ENCODE measurements around the gene TBCA. TPM values are rescaled to one million over a fixed set of nuclear protein-coding genes. Genes with fewer than 3 reads are reported as not detected.

The TBCA gene
- polyA plus RNA-seq (ENCODE audit: insufficient read length in 12 of 12): 100 to 1,000 TPM in 11 of 12 donors, not detected in 1; 214 to 353 (median 268) TPM
- long read RNA-seq, donor 1, transcript TBCA-202 (4 exons, 683 nt): major isoform, 173 of 206 reads
- long read RNA-seq, donor 1, transcript TBCA-205 (3 exons, 717 nt): minor isoform, 6 of 206 reads
- long read RNA-seq, donor 1, transcript TBCA-201 (3 exons, 2,301 nt): minor isoform, 13 of 206 reads
- long read RNA-seq, donor 1, partial matches to known transcripts: 14 of 206 reads
- long read RNA-seq, donor 1, other reads (novel, unspliced or antisense): 0 of 206 reads
- long read RNA-seq, donor 2, transcript TBCA-202 (4 exons, 683 nt): major isoform, 245 of 304 reads
- long read RNA-seq, donor 2, transcript TBCA-205 (3 exons, 717 nt): minor isoform, 16 of 304 reads
- long read RNA-seq, donor 2, transcript TBCA-201 (3 exons, 2,301 nt): minor isoform, 16 of 304 reads
- long read RNA-seq, donor 2, partial matches to known transcripts: 11 of 304 reads
- long read RNA-seq, donor 2, other reads (novel, unspliced or antisense): 12 of 304 reads
- long read RNA-seq, donor 3, transcript TBCA-202 (4 exons, 683 nt): major isoform, 80 of 93 reads
- long read RNA-seq, donor 3, transcript TBCA-201 (3 exons, 2,301 nt): minor isoform, 5 of 93 reads
- long read RNA-seq, donor 3, transcript TBCA-205 (3 exons, 717 nt): minor isoform, 7 of 93 reads
- long read RNA-seq, donor 3, partial matches to known transcripts: 0 of 93 reads
- long read RNA-seq, donor 3, other reads (novel, unspliced or antisense): 0 of 93 reads
- long read RNA-seq, donor 4, transcript TBCA-202 (4 exons, 683 nt): major isoform, 87 of 104 reads
- long read RNA-seq, donor 4, transcript TBCA-205 (3 exons, 717 nt): minor isoform, 8 of 104 reads
- long read RNA-seq, donor 4, transcript TBCA-201 (3 exons, 2,301 nt): minor isoform, 9 of 104 reads
- long read RNA-seq, donor 4, partial matches to known transcripts: 0 of 104 reads
- long read RNA-seq, donor 4, other reads (novel, unspliced or antisense): 0 of 104 reads
- long read RNA-seq, donor 5, transcript TBCA-202 (4 exons, 683 nt): major isoform, 281 of 331 reads
- long read RNA-seq, donor 5, transcript TBCA-201 (3 exons, 2,301 nt): minor isoform, 20 of 331 reads
- long read RNA-seq, donor 5, transcript TBCA-205 (3 exons, 717 nt): minor isoform, 23 of 331 reads
- long read RNA-seq, donor 5, partial matches to known transcripts: 0 of 331 reads
- long read RNA-seq, donor 5, other reads (novel, unspliced or antisense): 6 of 331 reads
- long read RNA-seq, donor 6, transcript TBCA-202 (4 exons, 683 nt): major isoform, 117 of 127 reads
- long read RNA-seq, donor 6, transcript TBCA-205 (3 exons, 717 nt): minor isoform, 6 of 127 reads
- long read RNA-seq, donor 6, partial matches to known transcripts: 0 of 127 reads
- long read RNA-seq, donor 6, other reads (novel, unspliced or antisense): 0 of 127 reads
- long read RNA-seq, donor 7, transcript TBCA-202 (4 exons, 683 nt): major isoform, 98 of 110 reads
- long read RNA-seq, donor 7, transcript TBCA-205 (3 exons, 717 nt): minor isoform, 8 of 110 reads
- long read RNA-seq, donor 7, partial matches to known transcripts: 0 of 110 reads
- long read RNA-seq, donor 7, other reads (novel, unspliced or antisense): 0 of 110 reads
- long read RNA-seq, donor 8, transcript TBCA-201 (3 exons, 2,301 nt): minor isoform, 5 of 278 reads
- long read RNA-seq, donor 8, transcript TBCA-205 (3 exons, 717 nt): minor isoform, 9 of 278 reads
- long read RNA-seq, donor 8, transcript TBCA-202 (4 exons, 683 nt): major isoform, 249 of 278 reads
- long read RNA-seq, donor 8, partial matches to known transcripts: 7 of 278 reads
- long read RNA-seq, donor 8, other reads (novel, unspliced or antisense): 5 of 278 reads
- long read RNA-seq, donor 9, transcript TBCA-202 (4 exons, 683 nt): major isoform, 93 of 115 reads
- long read RNA-seq, donor 9, transcript TBCA-205 (3 exons, 717 nt): minor isoform, 12 of 115 reads
- long read RNA-seq, donor 9, transcript TBCA-201 (3 exons, 2,301 nt): minor isoform, 9 of 115 reads
- long read RNA-seq, donor 9, partial matches to known transcripts: 0 of 115 reads
- long read RNA-seq, donor 9, other reads (novel, unspliced or antisense): 0 of 115 reads
- long read RNA-seq, donor 10, transcript TBCA-201 (3 exons, 2,301 nt): minor isoform, 9 of 201 reads
- long read RNA-seq, donor 10, transcript TBCA-205 (3 exons, 717 nt): minor isoform, 14 of 201 reads
- long read RNA-seq, donor 10, transcript TBCA-202 (4 exons, 683 nt): major isoform, 168 of 201 reads
- long read RNA-seq, donor 10, partial matches to known transcripts: 0 of 201 reads
- long read RNA-seq, donor 10, other reads (novel, unspliced or antisense): 5 of 201 reads
- long read RNA-seq, donor 11, transcript TBCA-205 (3 exons, 717 nt): minor isoform, 21 of 346 reads
- long read RNA-seq, donor 11, transcript TBCA-201 (3 exons, 2,301 nt): minor isoform, 19 of 346 reads
- long read RNA-seq, donor 11, transcript TBCA-202 (4 exons, 683 nt): major isoform, 298 of 346 reads
- long read RNA-seq, donor 11, partial matches to known transcripts: 6 of 346 reads
- long read RNA-seq, donor 11, other reads (novel, unspliced or antisense): 0 of 346 reads

DNA sequence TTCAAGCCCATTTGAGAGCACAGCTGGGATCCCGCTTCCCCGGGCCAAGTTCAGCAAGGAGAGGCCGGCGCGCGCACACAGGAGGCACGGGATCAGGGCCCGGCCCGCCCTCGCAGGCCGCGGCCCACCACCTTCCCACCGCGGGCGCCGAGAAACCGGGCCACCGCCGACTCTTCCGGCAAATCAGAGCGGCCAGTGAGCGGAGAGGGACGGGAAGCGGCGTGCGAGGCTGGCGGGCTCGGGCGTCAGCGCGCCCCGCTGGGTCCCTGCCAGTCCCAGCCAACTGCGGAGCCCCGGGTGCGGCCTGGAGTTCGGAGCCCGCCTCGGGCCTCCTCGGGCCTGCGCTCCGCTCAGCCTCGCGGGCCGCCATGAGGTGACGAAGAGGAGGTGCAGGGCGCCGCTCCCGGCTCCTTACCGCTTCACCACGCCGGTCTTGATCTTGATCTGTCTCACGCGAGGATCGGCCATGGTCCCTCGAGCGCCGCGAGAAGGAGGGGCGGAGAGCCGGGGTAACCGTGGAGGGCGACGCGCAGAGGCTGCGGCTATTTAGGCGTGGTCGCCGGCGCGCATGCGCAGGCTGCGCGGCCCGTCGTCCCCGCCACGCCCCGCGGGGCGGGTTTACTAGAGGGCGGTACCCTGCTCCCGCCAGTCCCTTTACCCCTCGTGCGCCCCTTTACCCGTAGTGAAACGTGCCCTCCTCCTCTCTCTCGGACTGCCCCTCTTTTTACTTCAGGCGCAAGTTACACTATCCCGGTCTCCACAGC, at the start of gene TBCA:
TSS of gene TBCA (minus strand) at position 550 of the 764 bp plus-strand sequence. CDS start at position 468, 82 bp downstream.
- DNase-seq: peak; percentile 92

DNA sequence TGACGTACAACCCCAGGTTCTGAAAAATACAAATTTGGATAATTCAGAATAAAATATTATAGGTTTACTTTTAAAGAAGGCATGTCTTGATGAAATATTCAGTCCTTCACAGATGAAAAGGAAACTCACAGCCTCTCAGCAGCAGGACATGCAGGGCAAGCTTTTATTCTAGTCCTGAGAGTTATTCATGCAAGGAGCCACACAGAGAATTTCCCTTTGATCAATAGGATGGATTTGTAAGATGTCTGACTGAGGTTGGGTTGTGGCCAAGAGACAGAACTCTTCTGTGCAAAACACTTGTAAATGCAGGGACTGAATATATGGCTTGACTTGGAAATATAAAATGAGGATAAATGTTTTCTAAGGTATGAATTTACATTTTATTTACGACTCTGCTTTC, 48.8 kb upstream of the TBCA start:
- no peak for DNase-seq

DNA sequence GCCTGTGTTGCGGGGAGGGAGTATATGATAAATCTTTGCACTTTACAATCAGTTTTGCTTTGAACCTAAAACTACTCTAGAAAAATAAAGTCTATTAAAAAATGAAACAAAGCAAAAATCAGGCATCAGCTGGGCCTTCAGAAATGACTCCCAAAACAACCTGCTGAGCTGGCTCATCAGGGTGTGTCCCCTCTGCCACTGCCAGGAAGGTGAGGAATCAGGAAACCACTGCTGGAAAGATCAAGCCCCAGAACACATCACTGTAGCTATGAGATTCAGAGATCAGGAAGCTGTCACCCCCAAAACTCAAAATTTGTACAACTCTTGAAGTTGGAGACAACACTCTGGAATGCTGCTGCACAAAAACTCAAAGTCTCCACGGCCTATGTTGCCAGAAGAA, 40.5 kb upstream of the TBCA start:
- DNase-seq: no peak

DNA sequence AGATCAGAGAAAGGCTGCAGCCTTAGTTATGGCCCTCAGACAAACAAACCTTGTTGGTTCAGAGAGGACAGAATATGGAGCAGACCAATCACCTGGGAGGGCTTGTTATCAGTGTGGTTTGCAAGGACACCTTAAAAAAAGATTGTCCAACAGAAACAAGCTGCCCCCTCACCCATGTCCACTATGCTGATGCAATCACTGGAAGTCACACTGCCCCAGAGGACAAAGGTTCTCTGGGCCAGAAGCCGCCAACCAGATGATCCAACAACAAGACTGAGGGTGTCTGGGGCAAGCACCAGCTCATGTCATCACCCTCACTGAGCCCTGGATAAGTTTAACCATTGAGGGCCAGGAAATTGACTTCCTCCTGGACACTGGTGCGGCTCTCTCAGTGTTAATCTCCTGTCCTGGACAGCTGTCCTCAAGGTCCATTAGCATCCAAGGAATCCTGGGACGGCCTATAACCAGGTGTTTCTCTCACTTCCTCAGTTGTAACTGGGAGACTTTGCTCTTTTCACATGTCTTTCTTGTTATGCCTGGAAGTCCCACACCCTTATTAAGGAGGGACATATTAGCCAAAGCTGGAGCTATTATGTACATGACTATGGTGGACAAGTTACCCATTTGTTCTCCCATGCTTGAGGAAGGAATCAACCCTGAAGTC, 36.9 kb upstream of the TBCA start:
- no peak for DNase-seq

DNA sequence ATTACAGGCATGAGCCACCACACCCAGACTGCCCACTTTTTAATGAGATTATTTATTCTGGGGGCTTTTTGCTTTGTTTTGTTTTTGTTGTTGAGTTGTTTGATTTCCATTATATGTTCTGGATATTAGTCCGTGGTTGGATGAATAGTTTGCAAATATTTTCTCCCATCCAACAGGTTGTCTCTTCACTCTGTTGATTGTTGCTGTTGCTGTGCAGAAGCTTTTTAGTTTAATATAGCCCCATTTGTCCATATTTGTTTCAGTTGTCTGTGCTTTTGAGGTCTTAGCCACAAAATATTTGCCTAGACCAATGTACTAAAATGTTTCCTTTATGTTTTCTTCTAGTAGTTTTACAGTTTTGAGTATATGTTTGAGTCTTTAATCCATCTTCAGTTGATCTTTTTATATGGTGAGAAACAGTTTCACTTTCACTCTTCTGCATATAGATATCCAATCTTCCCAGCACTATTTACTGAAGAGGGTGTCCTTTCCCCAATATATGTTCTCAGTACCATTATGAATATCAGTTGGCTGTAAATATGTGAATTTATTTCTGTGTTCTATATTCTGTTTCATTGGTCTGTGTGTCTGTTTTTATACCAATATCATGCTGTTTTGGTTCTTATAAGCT, 30.2 kb upstream of the TBCA start:
- no peak for DNase-seq

- no peak for DNase-seq
These were observed 22.3 kb upstream of the TBCA start for GRCh38 chr5:77798456-77798855.

GRCh38 chr5:77797136-77797535, 21.0 kb upstream of the TBCA start:
- DNase-seq: no peak

DNA sequence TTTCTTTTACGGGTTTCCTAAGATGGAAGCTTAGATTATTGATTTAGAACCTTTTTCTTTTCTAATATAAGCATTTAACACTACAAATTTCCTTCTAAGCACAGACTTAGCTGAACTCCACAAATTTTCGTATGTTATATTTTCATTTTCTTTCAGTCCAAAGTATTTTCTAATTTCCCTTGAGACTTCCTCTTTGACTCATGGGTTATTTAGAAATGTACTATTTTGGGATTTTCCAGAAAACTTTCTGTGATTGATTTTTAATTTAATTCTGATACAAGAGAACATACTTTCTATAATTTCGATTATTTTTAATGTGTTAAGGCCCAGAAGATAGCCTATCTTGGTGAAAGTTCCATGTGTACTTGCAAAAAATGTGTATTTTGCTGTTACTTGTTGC, 19.7 kb upstream of the TBCA start:
- no peak for DNase-seq

DNA sequence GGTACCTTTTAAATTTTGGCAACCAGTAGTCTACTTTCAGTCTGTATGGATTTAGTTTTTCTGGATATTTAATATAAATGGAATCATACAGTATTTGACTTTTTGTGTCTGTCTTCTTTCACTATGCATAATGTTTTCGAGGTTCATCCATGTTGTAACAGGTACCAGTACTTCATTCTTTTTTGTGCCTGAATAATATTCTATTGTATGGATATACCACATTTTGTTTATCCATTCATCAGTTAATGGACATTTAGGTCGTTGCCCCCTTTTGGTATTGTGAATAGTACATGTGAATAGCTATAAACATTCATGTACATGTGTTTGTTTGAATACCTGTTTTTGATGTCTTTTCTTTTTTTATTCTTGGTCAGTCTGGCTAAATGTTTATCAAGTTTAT, 19.1 kb upstream of the TBCA start:
- DNase-seq: no peak

DNA sequence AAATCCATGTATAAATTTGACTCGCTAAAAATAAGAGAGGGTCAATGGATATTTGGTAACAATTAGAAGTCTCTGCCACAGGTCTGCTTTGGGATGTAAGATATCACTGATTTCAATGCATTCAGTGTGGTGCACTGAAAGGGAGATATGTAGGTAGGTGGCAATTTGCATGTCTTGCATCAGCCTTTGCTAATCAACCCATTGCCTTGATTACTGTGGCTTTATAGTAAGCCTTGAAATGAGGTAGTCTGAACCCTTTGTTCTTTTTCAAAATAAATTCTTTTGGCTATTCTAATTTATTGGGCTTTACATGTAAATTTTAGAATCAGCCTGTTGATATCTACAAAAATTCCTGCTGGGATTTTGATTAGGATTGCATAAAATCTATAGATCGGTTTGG, 15.8 kb upstream of the TBCA start:
- no peak for DNase-seq

- DNase-seq: no peak
These were observed 15.2 kb upstream of the TBCA start for GRCh38 chr5:77791356-77791755.

GRCh38 chr5:77785229-77785628, 9.1 kb upstream of the TBCA start:
- DNase-seq: no peak

DNA sequence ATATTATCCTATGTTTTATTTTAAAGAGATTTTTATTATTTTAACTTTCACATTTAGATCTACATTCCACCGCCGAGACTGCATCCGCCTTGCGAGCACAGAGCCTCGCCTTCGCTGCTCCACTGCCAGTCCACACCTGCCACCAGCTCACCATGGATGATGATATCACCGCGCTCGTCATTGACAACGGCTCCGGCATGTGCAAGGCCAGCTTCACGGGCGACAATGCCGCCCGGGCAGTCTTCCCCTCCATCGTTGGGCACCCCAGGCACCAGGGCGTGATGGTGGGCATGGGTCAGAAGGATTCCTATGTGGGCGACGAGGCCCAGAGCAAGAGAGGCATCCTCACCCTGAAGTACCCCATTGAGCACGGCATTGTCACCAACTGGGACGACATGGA, 8.6 kb upstream of the TBCA start:
- DNase-seq: no peak

DNA sequence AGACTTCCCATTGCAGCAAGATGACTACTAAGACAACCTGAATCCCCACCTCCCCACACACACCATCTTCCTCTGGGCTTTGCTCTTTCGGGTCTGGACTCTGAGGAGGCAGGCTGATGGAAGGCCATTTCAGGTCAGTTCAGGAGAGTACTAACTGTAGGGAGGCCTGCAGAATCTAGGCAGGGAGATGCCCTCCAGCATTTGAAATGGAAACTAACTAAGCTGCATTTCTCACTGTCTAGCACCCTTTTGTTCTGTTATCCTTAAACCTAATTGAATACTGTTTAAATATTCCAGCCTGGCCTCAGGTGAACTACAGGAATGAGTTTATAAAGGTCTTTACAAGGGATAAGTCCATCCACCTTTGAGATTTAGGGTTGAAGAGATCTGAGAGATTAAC, 4.9 kb upstream of the TBCA start:
- no peak for DNase-seq

DNA sequence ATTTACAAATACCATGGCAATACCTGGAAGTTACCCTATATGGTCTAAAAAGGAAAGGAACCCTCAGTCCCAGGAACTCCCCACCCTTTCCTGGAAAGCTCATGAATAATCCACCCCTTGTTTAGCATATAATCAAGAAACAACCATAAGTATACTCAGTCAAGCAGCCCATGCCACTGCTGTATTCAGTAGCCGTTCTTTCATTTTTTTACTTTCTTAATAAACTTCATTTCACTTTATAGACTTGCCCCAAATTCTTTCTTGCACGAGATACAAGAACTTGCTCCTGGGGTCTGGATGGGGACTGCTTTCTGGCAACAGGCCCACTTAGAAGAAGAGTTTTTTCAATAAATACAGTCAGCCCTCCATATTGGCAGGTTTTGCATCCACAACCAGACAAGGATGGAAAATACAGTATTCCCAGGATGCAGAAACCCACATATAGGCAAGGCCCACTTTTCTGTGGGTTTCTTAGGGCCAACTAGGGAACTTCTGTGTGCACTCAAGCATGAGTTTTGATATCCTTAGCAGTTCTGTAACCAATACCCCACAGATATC, 2.8 kb upstream of the TBCA start:
- no peak for DNase-seq

GRCh38 chr5:77778398-77778797, 2.3 kb upstream of the TBCA start:
- no peak for DNase-seq

GRCh38 chr5:77777911-77778310, 1.8 kb upstream of the TBCA start:
- DNase-seq: no peak
